Tongue (tissue), 2 donors: ENCODE measurements around the gene FRK. TPM values are rescaled to one million over a fixed set of nuclear protein-coding genes. Genes with fewer than 3 reads are reported as not detected.
"Not testable (repeated sequence)": the region's sequence is repeated elsewhere in the genome, so short reads cannot be mapped to it uniquely, and the experiment has no call there.

Source experiments
- DNase-seq: peaks from one replicate; pipeline ENCODE4 v3.0.0-alpha.2; 2015
- total RNA-seq: library from RNA; depleted of rRNA; stranded (reverse); fragments of >200 nt; gene quantifications from one replicate; pipeline ENCODE4 v1.2.3, GENCODE V29; 2014

FRK gene
- total RNA-seq, 1 donor from 2014 or later = 2.7 TPM

DNA sequence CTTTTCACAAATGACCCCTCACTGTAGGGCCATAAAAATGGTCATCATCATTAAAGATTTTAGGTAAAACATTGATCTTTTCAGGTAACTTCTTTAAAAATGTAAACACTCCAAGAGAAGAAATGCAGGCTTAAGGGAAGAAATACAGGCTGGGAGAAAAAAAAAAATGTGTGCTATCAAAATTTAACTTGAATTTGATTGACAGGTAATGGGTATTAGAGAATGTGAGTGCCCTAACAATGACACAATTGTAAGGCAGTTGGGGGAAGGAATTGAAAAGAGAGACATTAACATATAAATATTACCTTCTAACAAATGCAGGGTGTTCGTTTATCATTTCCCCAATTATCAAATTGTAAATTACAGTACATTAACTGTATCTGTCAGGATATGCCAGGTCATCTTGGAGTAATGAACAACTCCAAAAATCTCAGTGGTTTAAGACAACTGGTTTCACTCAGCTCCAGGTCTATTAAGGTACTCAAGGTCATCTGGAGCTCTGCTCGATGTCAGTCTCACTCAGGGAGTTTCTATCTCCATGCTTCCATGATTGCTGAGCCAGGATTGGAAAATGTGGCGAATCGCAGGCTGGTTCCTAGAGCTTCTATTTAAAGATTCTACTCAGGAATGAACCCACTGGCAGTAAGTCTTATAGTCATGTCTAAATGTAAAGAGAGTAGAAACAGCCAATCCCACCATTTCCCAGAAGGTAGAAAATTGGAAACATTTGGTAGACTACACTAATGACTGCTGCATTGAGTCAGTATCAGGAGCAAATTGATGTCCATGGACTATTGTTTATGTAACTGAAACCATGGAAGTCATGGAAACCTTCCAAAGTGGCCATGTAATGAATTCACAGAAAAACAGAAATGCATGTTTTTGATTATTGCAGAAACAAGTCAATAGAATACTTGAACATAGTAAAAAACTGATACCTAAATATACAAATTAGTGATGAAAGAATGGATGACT, 55.6 kb downstream of the FRK start:
- peak; percentile 53 for DNase-seq

- no peak for DNase-seq
Observed at GRCh38 chr6:116003668-116004067, 57.0 kb downstream of the FRK start.

GRCh38 chr6:116002756-116003155, 57.9 kb downstream of the FRK start:
- no peak for DNase-seq

GRCh38 chr6:115999235-115999634, 61.5 kb downstream of the FRK start:
- no peak for DNase-seq

DNA sequence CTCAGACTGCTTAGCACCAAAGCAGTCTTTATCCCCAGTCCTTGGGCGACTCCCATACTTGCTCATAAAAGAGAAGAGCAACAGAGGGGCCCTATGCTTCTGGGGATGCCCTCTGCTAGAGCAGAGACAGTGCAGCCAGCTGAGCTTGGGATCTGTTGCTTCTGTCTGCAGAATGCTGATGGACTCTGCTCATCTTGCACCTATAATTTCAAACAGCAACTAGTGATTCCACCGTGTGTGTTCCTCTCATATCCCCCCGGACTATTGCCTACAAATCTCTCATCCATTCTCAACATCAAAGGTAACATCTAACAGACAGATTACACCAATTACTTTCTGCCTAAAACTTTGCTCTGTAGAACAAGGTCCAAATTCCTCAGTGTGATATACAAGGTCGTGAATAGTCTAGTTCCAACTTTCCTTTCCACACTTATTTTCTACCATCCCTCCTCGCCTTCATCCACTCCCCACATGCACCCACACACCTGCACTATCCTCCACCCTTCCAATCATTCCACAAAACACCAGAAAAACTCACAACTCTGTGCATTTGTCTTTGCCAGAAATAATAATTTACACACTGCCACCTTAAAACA, 62.6 kb downstream of the FRK start:
- DNase-seq = no peak

- no peak for DNase-seq
Observed at GRCh38 chr6:115986026-115986425, 74.7 kb downstream of the FRK start.

GRCh38 chr6:115984809-115985208, 75.9 kb downstream of the FRK start:
- DNase-seq = no peak

GRCh38 chr6:115983998-115984397, 76.7 kb downstream of the FRK start:
- no peak for DNase-seq

- DNase-seq = no peak
Observed at GRCh38 chr6:115982453-115982852, 78.2 kb downstream of the FRK start.

DNA sequence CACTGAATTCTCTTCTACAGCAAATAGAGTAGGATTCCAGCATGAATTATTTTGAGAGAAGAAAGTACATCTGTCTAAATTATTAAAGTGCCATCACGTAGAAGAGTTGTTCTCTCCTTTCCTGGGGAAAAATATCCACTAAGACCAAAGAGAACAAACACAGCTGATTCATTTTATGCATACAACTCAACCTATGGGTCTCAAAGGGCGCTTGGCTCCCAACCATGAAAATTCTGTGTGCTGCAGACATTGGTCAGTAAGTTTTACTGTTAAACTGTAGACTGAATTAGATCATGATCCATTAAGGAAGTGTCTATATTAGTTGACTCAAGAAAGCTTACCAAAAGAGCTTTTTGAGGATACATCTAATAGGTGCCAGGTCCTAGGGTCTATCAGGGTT, 83.5 kb downstream of the FRK start:
- no peak for DNase-seq

- DNase-seq = no peak
Observed at GRCh38 chr6:115976321-115976870, 84.3 kb downstream of the FRK start.

DNA sequence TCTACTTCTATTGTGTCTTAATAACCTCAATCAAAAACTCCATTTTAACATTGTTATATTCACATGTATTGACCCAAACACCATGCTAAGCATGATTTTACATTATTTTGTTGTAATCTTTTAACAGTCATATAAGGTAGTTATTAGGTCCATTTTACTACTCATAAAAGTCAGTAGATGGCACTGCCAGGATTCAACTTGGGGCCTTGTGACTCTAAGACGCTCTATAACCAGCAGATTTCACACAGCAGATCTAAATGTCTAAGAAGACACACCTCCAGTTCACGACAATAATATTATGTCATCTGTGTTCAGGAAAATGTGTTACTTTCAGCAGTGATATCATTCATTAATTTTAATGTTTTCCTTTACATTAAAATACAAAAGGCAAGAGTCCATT, 88.0 kb downstream of the FRK start:
- no peak for DNase-seq

DNA sequence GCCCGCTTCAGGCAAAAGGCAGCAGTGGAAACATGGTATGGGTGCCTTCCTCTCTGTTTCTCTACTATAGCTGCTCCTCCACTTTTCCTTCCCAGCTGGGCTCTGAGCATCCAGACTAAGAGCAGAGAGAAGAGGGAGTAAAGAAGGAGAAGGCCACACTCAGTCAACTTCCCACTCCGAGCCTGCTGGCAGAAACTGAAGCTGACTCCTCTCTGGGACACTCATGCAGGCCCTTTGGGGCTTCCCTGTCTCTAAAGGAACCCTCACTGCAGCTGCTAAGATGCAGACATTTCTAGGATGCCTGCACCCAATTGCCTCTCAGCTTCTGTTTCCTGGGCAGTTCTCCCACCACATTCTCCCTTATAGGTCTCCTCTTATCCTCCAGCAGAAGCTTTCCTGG, 88.9 kb downstream of the FRK start:
- no peak for DNase-seq

DNA sequence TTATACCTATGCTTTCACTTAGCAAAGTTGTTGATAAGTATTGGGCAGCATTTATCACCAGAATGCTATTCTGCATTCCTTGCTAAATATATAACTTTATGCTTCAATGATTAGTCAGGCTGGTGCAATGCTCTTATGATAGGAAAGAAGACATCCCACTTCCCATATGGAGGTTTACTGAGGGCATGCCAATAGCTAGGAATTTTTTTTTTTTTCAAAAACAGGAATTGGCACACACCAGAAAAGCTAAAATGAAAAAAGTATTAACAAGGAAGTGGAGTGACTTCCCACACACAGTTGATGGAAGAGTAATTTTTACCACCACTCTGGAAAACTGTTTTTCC, 90.8 kb downstream of the FRK start:
- DNase-seq = no peak

GRCh38 chr6:115969207-115969929, 91.3 kb downstream of the FRK start:
- no peak for DNase-seq

DNA sequence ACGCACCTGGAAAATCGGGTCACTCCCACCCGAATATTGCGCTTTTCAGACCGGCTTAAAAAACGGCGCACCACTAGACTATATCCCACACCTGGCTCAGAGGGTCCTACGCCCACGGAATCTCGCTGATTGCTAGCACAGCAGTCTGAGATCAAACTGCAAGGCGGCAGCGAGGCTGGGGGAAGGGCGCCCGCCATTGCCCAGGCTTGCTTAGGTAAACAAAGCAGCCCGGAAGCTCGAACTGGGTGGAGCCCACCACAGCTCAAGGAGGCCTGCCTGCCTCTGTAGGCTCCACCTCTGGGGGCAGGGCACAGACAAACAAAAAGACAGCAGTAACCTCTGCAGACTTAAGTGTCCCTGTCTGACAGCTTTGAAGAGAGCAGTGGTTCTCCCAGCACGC, 100.4 kb downstream of the FRK start:
- not testable (repeated sequence) for DNase-seq

DNA sequence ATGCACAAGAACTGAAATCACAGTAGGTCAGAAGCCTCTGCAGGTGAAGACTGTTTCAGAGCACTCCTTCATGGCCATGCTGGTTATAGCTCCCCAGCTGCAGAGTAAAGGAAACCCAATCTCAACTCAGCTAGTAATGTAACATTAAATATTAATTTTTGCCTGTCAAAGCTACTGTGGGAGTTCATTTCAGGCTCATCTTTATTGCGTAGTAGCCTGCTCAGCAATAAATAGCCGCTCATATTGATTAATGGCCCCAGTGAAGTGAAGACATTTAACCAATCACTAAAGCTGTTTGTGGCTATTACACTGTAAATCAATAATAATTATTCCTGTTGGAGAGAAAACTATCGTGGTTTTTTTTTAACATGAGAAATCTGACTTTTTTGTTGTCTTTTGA, 101.7 kb downstream of the FRK start:
- DNase-seq = no peak

DNA sequence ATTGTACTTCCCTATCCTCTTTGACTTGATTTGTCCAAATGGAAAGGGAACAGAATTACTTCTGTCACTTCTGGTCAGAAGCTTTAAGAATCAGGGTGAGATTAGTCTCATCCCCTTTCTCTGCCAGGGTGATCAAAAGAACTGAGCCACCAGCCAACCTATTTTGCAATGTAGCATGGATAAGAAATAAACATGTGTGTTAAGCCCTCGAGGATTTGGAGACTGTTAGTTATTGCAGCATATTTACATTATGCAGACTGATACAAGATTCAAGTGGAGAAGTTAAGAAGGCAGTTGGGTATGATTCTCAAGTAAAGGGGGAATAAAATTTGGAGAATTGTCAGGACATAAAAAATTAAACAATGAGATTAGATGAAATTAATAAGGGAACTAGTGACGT, 106.0 kb downstream of the FRK start:
- no peak for DNase-seq

GRCh38 chr6:115948751-115949150, 111.9 kb downstream of the FRK start:
- no peak for DNase-seq

DNA sequence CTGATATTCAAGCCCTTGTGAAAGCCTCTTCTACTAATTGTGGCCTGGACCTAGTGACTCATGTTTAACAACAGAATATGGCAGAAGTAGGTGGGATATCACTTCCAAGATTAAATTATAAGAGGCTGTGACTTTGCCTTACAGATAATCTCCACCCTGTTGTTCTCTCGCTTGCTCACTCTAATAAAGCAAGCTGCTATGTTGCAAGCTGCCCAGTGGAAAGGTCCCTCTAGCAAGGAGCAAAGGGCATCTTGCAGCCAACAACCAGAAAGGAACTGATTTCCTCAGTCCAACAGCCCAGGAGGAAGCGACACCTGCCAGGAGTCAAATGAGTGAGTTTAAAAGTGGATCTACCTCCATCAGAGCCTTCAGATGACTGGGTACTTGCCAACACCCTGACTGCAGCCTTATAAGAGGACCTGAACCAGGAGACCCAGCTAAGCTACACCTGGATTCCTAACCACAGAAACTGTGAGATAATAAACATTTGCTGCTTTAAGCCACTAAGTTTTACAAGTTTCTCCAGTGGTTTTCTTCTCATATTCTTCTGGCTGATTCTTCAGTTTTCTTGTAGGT, 112.6 kb downstream of the FRK start:
- DNase-seq = no peak

- DNase-seq = no peak
Observed at GRCh38 chr6:115945812-115946211, 114.9 kb downstream of the FRK start.

GRCh38 chr6:115945306-115945705, 115.4 kb downstream of the FRK start:
- no peak for DNase-seq

- DNase-seq = not testable (repeated sequence)
Observed at GRCh38 chr6:115944829-115945228, 115.9 kb downstream of the FRK start.
